Measurements from ENCODE around the gene ARHGAP27. TPM values are rescaled to one million over a fixed set of nuclear protein-coding genes. Genes with fewer than 3 reads are reported as not detected.

ARHGAP27 gene
- total and polyA plus RNA-seq, 2 experiments from 2014 or later, result 21.1 to 27.9 TPM

DNA sequence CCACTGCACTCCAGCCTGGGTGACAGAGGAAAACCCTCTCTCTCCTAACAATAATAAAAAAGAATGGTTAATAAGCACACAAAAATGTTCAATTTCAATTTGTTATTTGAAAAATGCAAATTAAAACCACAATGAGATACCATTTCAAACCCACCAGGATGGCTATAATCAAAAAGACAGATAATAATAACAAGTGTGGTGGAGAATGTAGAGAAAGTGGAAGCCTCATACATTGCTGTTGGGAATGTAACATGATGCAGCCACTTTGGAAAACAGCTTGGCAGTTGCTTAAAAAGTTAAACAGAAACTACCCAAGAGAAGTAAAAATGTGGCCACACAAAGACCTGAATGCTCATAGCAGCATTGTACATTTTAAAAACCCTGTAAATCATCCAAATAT is 64.0 kb downstream of the ARHGAP27 start:
- Histone ChIP-seq H3K4me1 (ENCODE audit: insufficient read depth) (peaks cover 10% of the 10 kb centered on the region), H3K79me2 (no peaks in the 10 kb centered on the region), H3K4me2 (no peak overlapping the region), H3K4me3 (no peak overlapping the region), H4K20me1 (ENCODE audit: insufficient read depth, poor library complexity, severe bottlenecking) (no peaks in the 10 kb centered on the region), H3K9me2 (replicated peaks; ENCODE audit: insufficient read depth) (no peaks in the 10 kb centered on the region), H3K27me3 (no peaks in the 10 kb centered on the region), H3K9me3 (ENCODE audit: low read depth) (no peaks in the 10 kb centered on the region), H2AFZ (no peak overlapping the region), H3K36me3 (replicated peaks; ENCODE audit: insufficient read depth, low read depth) (no peaks in the 10 kb centered on the region), H3K27ac (no peak overlapping the region)
- no peak for TF ChIP-seq EZH2phosphoT487 (IDR thresholded peaks at IDR 0.05; ENCODE audit: low read depth, severe bottlenecking, unreplicated experiment)
- no peak for TF ChIP-seq EZH2 (IDR thresholded peaks at IDR 0.05; ENCODE audit: borderline replicate concordance)
- TF ChIP-seq, protein P1, sequence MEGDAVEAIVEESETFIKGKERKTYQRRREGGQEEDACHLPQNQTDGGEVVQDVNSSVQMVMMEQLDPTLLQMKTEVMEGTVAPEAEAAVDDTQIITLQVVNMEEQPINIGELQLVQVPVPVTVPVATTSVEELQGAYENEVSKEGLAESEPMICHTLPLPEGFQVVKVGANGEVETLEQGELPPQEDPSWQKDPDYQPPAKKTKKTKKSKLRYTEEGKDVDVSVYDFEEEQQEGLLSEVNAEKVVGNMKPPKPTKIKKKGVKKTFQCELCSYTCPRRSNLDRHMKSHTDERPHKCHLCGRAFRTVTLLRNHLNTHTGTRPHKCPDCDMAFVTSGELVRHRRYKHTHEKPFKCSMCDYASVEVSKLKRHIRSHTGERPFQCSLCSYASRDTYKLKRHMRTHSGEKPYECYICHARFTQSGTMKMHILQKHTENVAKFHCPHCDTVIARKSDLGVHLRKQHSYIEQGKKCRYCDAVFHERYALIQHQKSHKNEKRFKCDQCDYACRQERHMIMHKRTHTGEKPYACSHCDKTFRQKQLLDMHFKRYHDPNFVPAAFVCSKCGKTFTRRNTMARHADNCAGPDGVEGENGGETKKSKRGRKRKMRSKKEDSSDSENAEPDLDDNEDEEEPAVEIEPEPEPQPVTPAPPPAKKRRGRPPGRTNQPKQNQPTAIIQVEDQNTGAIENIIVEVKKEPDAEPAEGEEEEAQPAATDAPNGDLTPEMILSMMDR (IDR thresholded peaks at IDR 0.05; ENCODE audit: poor library complexity), result no peak
- no peak for DNase-seq (ENCODE audit: low spot score)

DNA sequence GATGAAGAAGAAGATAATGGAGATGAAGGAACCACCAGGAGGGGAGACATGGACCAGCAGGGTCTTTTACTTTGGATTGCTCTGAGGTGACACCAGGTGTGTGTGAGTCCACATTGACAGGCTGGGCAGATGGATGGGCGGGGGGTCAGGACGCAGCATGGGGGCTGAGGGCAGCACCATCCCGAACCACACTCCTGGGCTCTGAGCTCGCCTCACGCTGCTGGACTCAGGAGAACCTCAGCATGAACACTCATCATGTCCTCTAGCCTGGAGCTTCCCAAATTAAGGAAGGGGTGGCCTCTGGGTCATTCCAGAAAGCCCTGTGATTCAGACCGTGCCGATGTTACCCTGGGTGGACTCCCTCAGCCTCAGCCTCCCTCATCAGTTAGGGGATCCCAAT is 65.5 kb downstream of the ARHGAP27 start:
- Histone ChIP-seq H3K4me3 (no peak overlapping the region), H3K79me2 (no peaks in the 10 kb centered on the region), H3K27me3 (no peaks in the 10 kb centered on the region), H2AFZ (no peak overlapping the region), H3K4me1 (ENCODE audit: insufficient read depth) (peaks cover 4% of the 10 kb centered on the region), H4K20me1 (ENCODE audit: insufficient read depth, poor library complexity, severe bottlenecking) (no peaks in the 10 kb centered on the region), H3K27ac (no peak overlapping the region), H3K4me2 (no peak overlapping the region), H3K9me3 (ENCODE audit: low read depth) (no peaks in the 10 kb centered on the region), H3K36me3 (replicated peaks; ENCODE audit: insufficient read depth, low read depth) (no peaks in the 10 kb centered on the region), H3K9me2 (replicated peaks; ENCODE audit: insufficient read depth) (no peaks in the 10 kb centered on the region)
- TF ChIP-seq EZH2phosphoT487 (IDR thresholded peaks at IDR 0.05; ENCODE audit: low read depth, severe bottlenecking, unreplicated experiment) (no peak), EZH2 (IDR thresholded peaks at IDR 0.05; ENCODE audit: borderline replicate concordance) (no peak)
- TF ChIP-seq, protein P1 (IDR thresholded peaks at IDR 0.05; ENCODE audit: poor library complexity), result no peak
- 95% methylated on average over 7 of the region's 7 CpGs for WGBS (ENCODE audit: low lambda C conversion rate, missing lambda C conversion rate)
- no peak for DNase-seq (ENCODE audit: low spot score)

DNA sequence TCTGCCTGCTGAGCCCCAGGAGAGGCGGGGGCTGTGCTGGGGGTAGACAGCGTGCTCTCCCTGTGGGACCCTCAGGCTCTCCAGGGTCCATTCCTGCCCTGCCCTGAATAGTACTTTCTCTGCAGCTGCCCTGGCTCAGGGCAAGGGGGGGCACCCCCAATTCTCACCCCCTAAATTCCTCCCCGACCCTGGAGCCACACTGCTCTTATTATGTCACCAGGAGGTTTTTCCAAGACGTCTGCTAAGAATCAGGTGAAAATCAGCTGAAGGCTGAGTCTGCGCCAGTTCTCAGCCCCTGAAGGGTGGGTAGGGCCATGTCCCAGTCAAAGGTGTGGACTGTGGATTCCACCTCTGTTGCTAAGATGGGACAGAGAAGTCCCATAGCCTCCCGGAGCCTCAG is 66.0 kb downstream of the ARHGAP27 start:
- TF ChIP-seq EZH2phosphoT487 (IDR thresholded peaks at IDR 0.05; ENCODE audit: low read depth, severe bottlenecking, unreplicated experiment) (no peak), EZH2 (IDR thresholded peaks at IDR 0.05; ENCODE audit: borderline replicate concordance) (no peak)
- TF ChIP-seq, protein P1 (IDR thresholded peaks at IDR 0.05; ENCODE audit: poor library complexity), result no peak
- Histone ChIP-seq H4K20me1 (ENCODE audit: insufficient read depth, poor library complexity, severe bottlenecking) (no peaks in the 10 kb centered on the region), H3K27me3 (no peaks in the 10 kb centered on the region), H3K27ac (no peak overlapping the region), H3K4me3 (no peak overlapping the region), H3K36me3 (replicated peaks; ENCODE audit: insufficient read depth, low read depth) (no peaks in the 10 kb centered on the region), H3K9me3 (ENCODE audit: low read depth) (no peaks in the 10 kb centered on the region), H3K79me2 (no peaks in the 10 kb centered on the region), H3K9me2 (replicated peaks; ENCODE audit: insufficient read depth) (no peaks in the 10 kb centered on the region), H3K4me1 (ENCODE audit: insufficient read depth) (no peaks in the 10 kb centered on the region), H3K4me2 (no peak overlapping the region), H2AFZ (no peak overlapping the region)
- 86% methylated on average over 6 of the region's 6 CpGs for WGBS (ENCODE audit: low lambda C conversion rate, missing lambda C conversion rate)
- no peak for DNase-seq (ENCODE audit: low spot score)

DNA sequence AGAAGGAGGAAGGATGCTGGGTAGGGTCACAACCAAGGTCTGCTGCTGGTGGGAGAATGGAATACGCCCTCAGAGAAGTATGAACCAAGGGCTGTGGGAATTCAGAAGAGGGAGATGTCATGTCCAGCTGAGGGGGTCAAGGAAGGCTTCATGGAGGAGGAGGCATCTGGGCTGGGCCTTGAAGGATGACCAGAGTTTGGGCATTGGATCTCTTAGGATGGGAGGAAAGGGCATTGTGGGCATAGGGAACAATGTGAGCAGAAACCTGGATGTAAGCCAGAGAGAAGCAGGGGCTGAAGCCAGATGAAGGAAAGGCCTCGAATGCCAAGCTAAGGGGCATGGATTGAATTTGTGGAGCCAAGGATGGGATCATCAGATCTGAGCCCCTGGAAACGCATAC is 66.6 kb downstream of the ARHGAP27 start:
- H2AFZ ChIP-seq, result no peak overlapping the region
- no peak for DNase-seq (ENCODE audit: low spot score)
- no peaks in the 10 kb centered on the region for H3K36me3 ChIP-seq (replicated peaks; ENCODE audit: insufficient read depth, low read depth)
- H3K79me2 ChIP-seq, result no peaks in the 10 kb centered on the region
- TF ChIP-seq EZH2 (IDR thresholded peaks at IDR 0.05; ENCODE audit: borderline replicate concordance) (no peak), EZH2phosphoT487 (IDR thresholded peaks at IDR 0.05; ENCODE audit: low read depth, severe bottlenecking, unreplicated experiment) (no peak)
- TF ChIP-seq, protein P1 (IDR thresholded peaks at IDR 0.05; ENCODE audit: poor library complexity), result no peak
- H3K9me2 ChIP-seq (replicated peaks; ENCODE audit: insufficient read depth), result no peaks in the 10 kb centered on the region
- H3K27me3 ChIP-seq, result no peaks in the 10 kb centered on the region
- no peak overlapping the region for H3K4me2 ChIP-seq
- H3K27ac ChIP-seq, result no peak overlapping the region
- H3K9me3 ChIP-seq (ENCODE audit: low read depth), result no peaks in the 10 kb centered on the region
- H4K20me1 ChIP-seq (ENCODE audit: insufficient read depth, poor library complexity, severe bottlenecking), result no peaks in the 10 kb centered on the region
- 98% methylated on average over 3 of the region's 3 CpGs for WGBS (ENCODE audit: low lambda C conversion rate, missing lambda C conversion rate)
- no peak overlapping the region for H3K4me3 ChIP-seq
- H3K4me1 ChIP-seq (ENCODE audit: insufficient read depth), result no peaks in the 10 kb centered on the region

Data from hepatocyte (in vitro differentiated cells).